Neural progenitor cell (in vitro differentiated cells): ENCODE data around the gene EMC10. TPM values are rescaled to one million over a fixed set of nuclear protein-coding genes. Genes with fewer than 3 reads are reported as not detected.

Experiments
- DNase-seq: peaks from one replicate; pipeline ENCODE4 v3.0.0-alpha.2; 2016; ENCODE audit warnings: low spot score
- H2AFZ ChIP-seq: fragments of 200-600 bp; sonication (generic); replicated peaks from 2 replicates; pipeline ENCODE4 v1.6.1; 2016; ENCODE audit warnings: antibody characterized with exemption
- H3F3A ChIP-seq: fragments of 200-600 bp; sonication (generic); 2 replicates; pipeline ENCODE4 v1.6.1; 2016; ENCODE audit warnings: antibody characterized with exemption, low read depth
- H3K27ac ChIP-seq: fragments of 200-600 bp; sonication (generic); 2 replicates; pipeline ENCODE4 v1.5.1; 2016; ENCODE audit warnings: mild to moderate bottlenecking
- H3K27me3 ChIP-seq: fragments of 200-600 bp; sonication (generic); 2 replicates; pipeline ENCODE4 v1.6.1; 2016; ENCODE audit warnings: mild to moderate bottlenecking, moderate library complexity
- H3K36me3 ChIP-seq: fragments of 200-600 bp; sonication (generic); 2 replicates; pipeline ENCODE4 v1.5.1; 2016
- H3K4me1 ChIP-seq: fragments of 200-600 bp; sonication (generic); 2 replicates; pipeline ENCODE4 v1.6.1; 2016; ENCODE audit warnings: mixed run types
- H3K4me2 ChIP-seq: fragments of 200-600 bp; sonication (generic); 2 replicates; pipeline ENCODE4 v1.6.1; 2016
- H3K4me3 ChIP-seq: fragments of 200-600 bp; sonication (generic); 2 replicates; pipeline ENCODE4 v1.5.1; 2016
- H3K79me2 ChIP-seq: fragments of 200-600 bp; sonication (generic); 2 replicates; pipeline ENCODE4 v1.6.1; 2016; ENCODE audit warnings: low read depth
- H3K9ac ChIP-seq: fragments of 200-600 bp; sonication (generic); 2 replicates; pipeline ENCODE4 v1.6.1; 2016
- H3K9me3 ChIP-seq: fragments of 200-600 bp; sonication (generic); 2 replicates; pipeline ENCODE4 v1.5.1; 2016; ENCODE audit warnings: low read depth
- H4K20me1 ChIP-seq: fragments of 200-600 bp; sonication (generic); 2 replicates; pipeline ENCODE4 v1.6.1; 2016; ENCODE audit warnings: low read depth
- H3K27ac Mint-ChIP-seq: 3 replicates; pipeline ENCODE4 v1.8.0; 2021; ENCODE audit warnings: mixed read lengths
- H3K27me3 Mint-ChIP-seq: 2 replicates; pipeline ENCODE4 v1.8.0; 2022; ENCODE audit warnings: low read depth, mild to moderate bottlenecking, inconsistent platforms, moderate library complexity, mixed read lengths; ENCODE audit not compliant: insufficient read depth
- H3K36me3 Mint-ChIP-seq: 3 replicates; pipeline ENCODE4 v1.8.0; 2021; ENCODE audit warnings: mixed read lengths
- H3K4me1 Mint-ChIP-seq: 3 replicates; pipeline ENCODE4 v1.8.0; 2021; ENCODE audit warnings: mixed read lengths
- H3K4me3 Mint-ChIP-seq: 3 replicates; pipeline ENCODE4 v1.8.0; 2021; ENCODE audit warnings: mild to moderate bottlenecking, moderate library complexity, mixed read lengths
- H3K9me3 Mint-ChIP-seq: 3 replicates; pipeline ENCODE4 v1.8.0; 2020; ENCODE audit warnings: mixed read lengths
- CTCF ChIP-seq: fragments of 200-600 bp; sonication (generic); IDR thresholded peaks from 2 replicates; pipeline ENCODE4 v1.5.1; 2017; ENCODE audit warnings: antibody characterized with exemption, mild to moderate bottlenecking
- EZH2 ChIP-seq: fragments of 200-600 bp; sonication (generic); IDR thresholded peaks from 2 replicates; pipeline ENCODE4 v1.6.1; 2017; ENCODE audit warnings: antibody characterized with exemption, mild to moderate bottlenecking, moderate library complexity
- EZH2phosphoT487 ChIP-seq: fragments of 200-600 bp; sonication (generic); IDR thresholded peaks from 2 replicates; pipeline ENCODE4 v1.6.1; 2017; ENCODE audit warnings: antibody characterized with exemption
- total RNA-seq: library from RNA; depleted of rRNA; stranded (reverse); fragments of >200 nt; gene quantifications from 2 replicates; pipeline ENCODE4 v1.2.3, GENCODE V29; 2015; ENCODE audit warnings: low replicate concordance

The EMC10 gene
- total RNA-seq, 1 donor from 2014 or later = 32.9 TPM

- H3K27ac ChIP-seq = no peak overlapping the region
- H3K36me3 Mint-ChIP-seq = no peaks in the 10 kb centered on the region
- H3K36me3 ChIP-seq = no peaks in the 10 kb centered on the region
- no peaks in the 10 kb centered on the region for H3K79me2 ChIP-seq
- no peaks in the 10 kb centered on the region for H4K20me1 ChIP-seq
- no peak overlapping the region for H3K9ac ChIP-seq
- no peak overlapping the region for H3K4me2 ChIP-seq
- peaks cover 4% of the 10 kb centered on the region for H3F3A ChIP-seq
- peaks cover 17% of the 10 kb centered on the region for H3K27me3 Mint-ChIP-seq
- H3K9me3 Mint-ChIP-seq = no peaks in the 10 kb centered on the region
- peaks cover 42% of the 10 kb centered on the region for H3K27me3 ChIP-seq
- H2AFZ ChIP-seq = no peak overlapping the region
- no peak for DNase-seq
- no peaks in the 10 kb centered on the region for H3K9me3 ChIP-seq
- peaks cover 10% of the 10 kb centered on the region for H3K4me1 ChIP-seq
- H3K4me3 ChIP-seq = no peak overlapping the region
- no peak overlapping the region for H3K4me3 Mint-ChIP-seq
- TF ChIP-seq EZH2 (no peak), EZH2phosphoT487 (no peak), CTCF (no peak)
- H3K4me1 Mint-ChIP-seq = peaks cover 16% of the 10 kb centered on the region
- H3K27ac Mint-ChIP-seq = peak overlapping the region; percentile 96
These were observed 47.4 kb upstream of the EMC10 start for GRCh38 chr19:50428772-50429463.

DNA sequence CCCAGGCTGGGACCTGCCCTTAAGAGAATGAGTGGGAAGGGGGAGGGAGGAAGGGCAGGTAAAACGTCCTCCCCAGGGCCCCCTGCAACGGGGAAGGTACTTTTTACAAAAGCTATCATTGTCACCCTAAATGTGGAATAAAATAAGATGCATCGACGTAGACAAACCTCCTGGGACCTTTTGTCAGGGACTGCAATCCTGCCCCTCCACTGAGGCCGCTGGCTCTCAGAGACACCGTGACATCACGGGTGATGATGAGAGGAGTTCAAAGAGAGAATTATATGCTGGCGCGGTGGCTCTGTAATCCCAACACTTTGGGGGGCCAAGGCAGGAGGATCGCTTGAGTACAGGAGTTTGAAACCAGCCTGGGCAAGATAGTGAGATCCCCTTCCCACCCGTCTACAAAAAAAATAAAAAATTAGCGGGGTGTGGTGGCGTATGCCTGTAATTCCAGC lies 45.4 kb upstream of the EMC10 start:
- Histone ChIP-seq H3K9ac (no peak overlapping the region), H3K9me3 (no peaks in the 10 kb centered on the region), H4K20me1 (no peaks in the 10 kb centered on the region), H2AFZ (peak overlapping the region; percentile 48), H3K79me2 (no peaks in the 10 kb centered on the region), H3K27ac (no peak overlapping the region), H3K4me3 (peak overlapping the region; percentile 68), H3K4me1 (peaks cover 14% of the 10 kb centered on the region), H3F3A (peaks cover 4% of the 10 kb centered on the region), H3K4me2 (peak overlapping the region; percentile 93), H3K27me3 (peaks cover 42% of the 10 kb centered on the region), H3K36me3 (no peaks in the 10 kb centered on the region)
- no peak overlapping the region for H3K27ac Mint-ChIP-seq
- no peaks in the 10 kb centered on the region for H3K9me3 Mint-ChIP-seq
- H3K4me3 Mint-ChIP-seq = peak overlapping the region; percentile 88
- peaks cover 21% of the 10 kb centered on the region for H3K4me1 Mint-ChIP-seq
- peaks cover 20% of the 10 kb centered on the region for H3K27me3 Mint-ChIP-seq
- no peaks in the 10 kb centered on the region for H3K36me3 Mint-ChIP-seq
- peak; percentile 28 for DNase-seq
- TF ChIP-seq EZH2phosphoT487 (no peak), CTCF (no peak), EZH2 (no peak)

DNA sequence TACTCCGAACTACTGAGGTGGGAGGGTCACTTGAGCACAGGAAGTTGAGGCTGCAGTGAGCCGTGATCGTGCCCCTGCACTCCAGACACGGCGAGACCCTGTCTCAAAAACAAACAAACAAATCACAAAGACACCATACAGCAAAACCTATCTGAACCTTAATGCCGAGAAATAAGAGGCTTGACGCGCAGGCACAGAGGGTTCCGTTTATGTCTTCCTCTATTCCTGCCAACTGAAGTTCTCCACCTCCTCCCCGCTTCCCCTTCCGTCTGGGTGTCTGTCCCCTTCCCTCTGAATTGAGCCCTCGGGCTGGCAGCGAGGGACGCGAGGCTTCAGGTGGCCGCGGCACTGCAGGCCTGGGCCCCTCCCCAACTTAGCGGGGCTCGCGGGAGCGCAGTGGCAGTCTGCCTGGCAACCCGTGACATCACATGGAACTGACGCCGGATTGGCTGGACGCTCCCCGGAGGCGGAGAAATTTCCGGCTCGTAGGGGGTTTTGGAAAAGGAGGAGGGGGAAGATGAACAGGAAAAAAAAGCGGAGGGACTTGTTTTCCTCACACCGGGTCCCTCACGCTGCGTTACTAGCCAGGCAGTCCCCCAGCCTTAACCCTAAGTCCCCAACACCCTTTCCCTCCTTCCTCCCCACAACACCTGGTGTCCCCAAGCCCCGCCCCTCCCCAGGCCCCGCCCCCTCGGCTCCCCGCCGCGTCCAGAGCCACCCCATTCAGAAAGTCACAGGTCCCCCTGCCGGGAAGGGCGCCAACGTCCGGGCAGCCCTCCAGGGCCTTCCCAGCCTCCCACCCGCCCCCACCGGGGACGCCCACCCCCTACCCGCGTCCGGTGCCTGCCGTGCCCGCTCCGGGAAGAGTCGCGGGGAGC lies 44.7 kb upstream of the EMC10 start:
- H3K4me1 ChIP-seq = peaks cover 14% of the 10 kb centered on the region
- H3K27me3 ChIP-seq = peaks cover 42% of the 10 kb centered on the region
- no peaks in the 10 kb centered on the region for H3K9me3 ChIP-seq
- peak overlapping the region; percentile 68 for H3K4me3 ChIP-seq
- H3K27me3 Mint-ChIP-seq = peaks cover 22% of the 10 kb centered on the region
- H3K36me3 ChIP-seq = no peaks in the 10 kb centered on the region
- H3K4me3 Mint-ChIP-seq = peak overlapping the region; percentile 88
- H3K79me2 ChIP-seq = no peaks in the 10 kb centered on the region
- no peaks in the 10 kb centered on the region for H3K9me3 Mint-ChIP-seq
- peaks cover 4% of the 10 kb centered on the region for H3F3A ChIP-seq
- H4K20me1 ChIP-seq = no peaks in the 10 kb centered on the region
- no peak overlapping the region for H3K27ac ChIP-seq
- peak overlapping the region; percentile 65 for H2AFZ ChIP-seq
- H3K4me2 ChIP-seq = peak overlapping the region; percentile 93
- peaks cover 21% of the 10 kb centered on the region for H3K4me1 Mint-ChIP-seq
- H3K36me3 Mint-ChIP-seq = no peaks in the 10 kb centered on the region
- TF ChIP-seq CTCF = no peak
- TF ChIP-seq EZH2phosphoT487 = no peak
- TF ChIP-seq EZH2 = peak; percentile 37
- H3K9ac ChIP-seq = peak overlapping the region; percentile 21
- peak overlapping the region; percentile 57 for H3K27ac Mint-ChIP-seq
- DNase-seq = peak; percentile 93
